ENCODE results near the gene IGIP.

IGIP gene

GRCh38 chr5:140125637-140126036, at the start of gene IGIP:
Gene IGIP, plus strand, starts transcription at chr5:140125937. Its CDS starts 2,540 bp downstream, at chr5:140128477.
- Histone ChIP-seq H3K79me2 (ENCODE audit: insufficient read depth, low read length) (0 out of 2 replicates have a peak, but pooled peaks cover 1% of the 10 kb centered on the region), H2AFZ (ENCODE audit: low read depth, low read length) (no peak within 1 kb of the TSS), H3K4me2 (ENCODE audit: insufficient read depth, low read length) (no peak within 1 kb of the TSS), H3K4me1 (ENCODE audit: insufficient read depth, low read length) (peaks cover 4% of the 10 kb centered on the region; the same call in 1 of the 2 replicates), H3K4me3 (ENCODE audit: low read depth in 1 of 2, low read length in 2 of 2) (no peak within 1 kb of the TSS), H4K20me1 (ENCODE audit: insufficient read depth, low read length) (peaks cover 7% of the 10 kb centered on the region; the same call in 1 of the 2 replicates), H3K9me3 (ENCODE audit: insufficient read depth, low read length, severe bottlenecking) (no peaks in the 10 kb centered on the region), H3K9ac (ENCODE audit: low read depth, low read length) (no peak within 1 kb of the TSS), H3K36me3 (ENCODE audit: insufficient read depth, low read length) (no peaks in the 10 kb centered on the region), H3K27me3 (ENCODE audit: insufficient read depth, low read length, poor library complexity) (no peaks in the 10 kb centered on the region), H3K27ac (ENCODE audit: low read length) (no peak within 1 kb of the TSS)
- ATAC-seq (ENCODE audit: insufficient read depth, low read depth) (no peak), DNase-seq (no peak)
- TF ChIP-seq EZH2 (IDR thresholded peaks at IDR 0.05; ENCODE audit: borderline replicate concordance, low read depth, low read length, severe bottlenecking), result no peak

DNA sequence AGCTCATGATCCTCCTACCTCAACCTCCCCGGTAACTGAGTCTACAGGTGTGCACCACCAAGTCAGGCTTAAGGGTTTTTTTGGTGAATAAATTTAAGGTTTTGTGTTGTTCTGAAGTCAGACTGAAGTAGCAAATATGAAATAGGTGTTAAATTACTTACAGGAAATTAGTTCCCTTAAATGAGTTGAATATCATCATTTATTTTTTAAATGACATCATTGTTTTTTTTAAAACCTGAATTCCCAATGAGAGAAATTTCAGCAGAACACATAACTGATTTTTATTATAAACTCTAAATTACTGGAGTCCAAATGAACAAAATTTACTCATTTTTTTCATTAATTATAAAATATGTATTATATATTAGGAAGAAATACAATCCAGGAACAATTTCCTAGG, 49.6 kb upstream of the IGIP start:
- Histone ChIP-seq H3K27ac (ENCODE audit: low read length) (no peak overlapping the region), H3K9ac (ENCODE audit: low read depth, low read length) (no peak overlapping the region), H3K4me3 (ENCODE audit: low read depth in 1 of 2, low read length in 2 of 2) (no peak overlapping the region), H3K9me3 (ENCODE audit: insufficient read depth, low read length, severe bottlenecking) (no peaks in the 10 kb centered on the region), H2AFZ (ENCODE audit: low read depth, low read length) (no peak overlapping the region), H3K79me2 (ENCODE audit: insufficient read depth, low read length) (no peaks in the 10 kb centered on the region), H3K27me3 (ENCODE audit: insufficient read depth, low read length, poor library complexity) (peaks cover 7% of the 10 kb centered on the region), H3K4me2 (ENCODE audit: insufficient read depth, low read length) (no peak overlapping the region), H3K36me3 (ENCODE audit: insufficient read depth, low read length) (no peaks in the 10 kb centered on the region), H4K20me1 (ENCODE audit: insufficient read depth, low read length) (no peaks in the 10 kb centered on the region), H3K4me1 (ENCODE audit: insufficient read depth, low read length) (no peaks in the 10 kb centered on the region)
- TF ChIP-seq EZH2 (IDR thresholded peaks at IDR 0.05; ENCODE audit: borderline replicate concordance, low read depth, low read length, severe bottlenecking), result no peak
- TF ChIP-seq, protein P1, sequence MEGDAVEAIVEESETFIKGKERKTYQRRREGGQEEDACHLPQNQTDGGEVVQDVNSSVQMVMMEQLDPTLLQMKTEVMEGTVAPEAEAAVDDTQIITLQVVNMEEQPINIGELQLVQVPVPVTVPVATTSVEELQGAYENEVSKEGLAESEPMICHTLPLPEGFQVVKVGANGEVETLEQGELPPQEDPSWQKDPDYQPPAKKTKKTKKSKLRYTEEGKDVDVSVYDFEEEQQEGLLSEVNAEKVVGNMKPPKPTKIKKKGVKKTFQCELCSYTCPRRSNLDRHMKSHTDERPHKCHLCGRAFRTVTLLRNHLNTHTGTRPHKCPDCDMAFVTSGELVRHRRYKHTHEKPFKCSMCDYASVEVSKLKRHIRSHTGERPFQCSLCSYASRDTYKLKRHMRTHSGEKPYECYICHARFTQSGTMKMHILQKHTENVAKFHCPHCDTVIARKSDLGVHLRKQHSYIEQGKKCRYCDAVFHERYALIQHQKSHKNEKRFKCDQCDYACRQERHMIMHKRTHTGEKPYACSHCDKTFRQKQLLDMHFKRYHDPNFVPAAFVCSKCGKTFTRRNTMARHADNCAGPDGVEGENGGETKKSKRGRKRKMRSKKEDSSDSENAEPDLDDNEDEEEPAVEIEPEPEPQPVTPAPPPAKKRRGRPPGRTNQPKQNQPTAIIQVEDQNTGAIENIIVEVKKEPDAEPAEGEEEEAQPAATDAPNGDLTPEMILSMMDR (IDR thresholded peaks at IDR 0.05; ENCODE audit: borderline replicate concordance, extremely low read depth, low read length, poor library complexity, severe bottlenecking), result no peak
- ATAC-seq (ENCODE audit: insufficient read depth, low read depth) (no peak), DNase-seq (no peak)

DNA sequence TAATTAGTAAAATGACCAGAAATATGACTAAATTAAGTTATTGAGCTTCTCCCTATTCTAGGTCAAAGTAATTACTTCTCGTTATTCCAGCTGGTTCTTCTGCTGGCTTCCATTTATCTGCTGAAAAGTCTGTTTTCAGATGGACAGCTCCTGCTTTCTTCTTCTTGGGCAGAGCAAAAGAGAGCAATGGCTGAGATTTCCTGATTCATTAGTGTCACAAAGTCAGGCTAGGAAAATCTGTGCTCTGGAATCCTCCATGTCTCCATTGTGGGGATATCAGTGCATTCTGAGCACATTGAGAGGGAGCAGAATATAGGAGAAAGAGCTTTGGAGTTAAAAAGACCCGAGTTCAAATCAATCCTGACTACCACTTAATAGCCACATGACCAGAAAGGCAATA, 48.9 kb upstream of the IGIP start:
- Histone ChIP-seq H3K27ac (ENCODE audit: low read length) (no peak overlapping the region), H3K79me2 (ENCODE audit: insufficient read depth, low read length) (no peaks in the 10 kb centered on the region), H4K20me1 (ENCODE audit: insufficient read depth, low read length) (no peaks in the 10 kb centered on the region), H3K9ac (ENCODE audit: low read depth, low read length) (no peak overlapping the region), H2AFZ (ENCODE audit: low read depth, low read length) (no peak overlapping the region), H3K9me3 (ENCODE audit: insufficient read depth, low read length, severe bottlenecking) (no peaks in the 10 kb centered on the region), H3K36me3 (ENCODE audit: insufficient read depth, low read length) (no peaks in the 10 kb centered on the region), H3K4me1 (ENCODE audit: insufficient read depth, low read length) (no peaks in the 10 kb centered on the region), H3K4me3 (ENCODE audit: low read depth in 1 of 2, low read length in 2 of 2) (no peak overlapping the region), H3K27me3 (ENCODE audit: insufficient read depth, low read length, poor library complexity) (peaks cover 8% of the 10 kb centered on the region), H3K4me2 (ENCODE audit: insufficient read depth, low read length) (no peak overlapping the region)
- no peak for DNase-seq
- no peak for TF ChIP-seq EZH2 (IDR thresholded peaks at IDR 0.05; ENCODE audit: borderline replicate concordance, low read depth, low read length, severe bottlenecking)
- TF ChIP-seq, protein P1 (IDR thresholded peaks at IDR 0.05; ENCODE audit: borderline replicate concordance, extremely low read depth, low read length, poor library complexity, severe bottlenecking), result no peak
- ATAC-seq (ENCODE audit: insufficient read depth, low read depth), result no peak

DNA sequence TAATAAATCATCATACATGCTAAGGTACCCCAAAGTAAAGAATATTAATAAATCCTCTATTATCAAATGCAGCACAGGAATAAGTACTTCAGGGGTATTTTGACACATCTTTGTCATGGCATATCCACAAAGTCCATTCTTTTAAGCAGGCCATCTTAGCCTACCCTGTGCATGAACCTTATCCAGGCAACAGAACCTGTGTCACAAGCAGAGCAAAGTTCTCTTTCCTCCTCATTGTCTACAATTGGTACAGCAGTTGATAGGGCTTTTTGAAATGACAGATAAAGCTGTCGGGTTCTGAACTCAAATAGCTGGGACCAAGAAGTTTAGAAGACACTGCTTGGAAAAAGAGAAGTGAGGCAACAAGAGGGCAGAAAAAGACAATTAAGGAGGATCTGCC, 42.6 kb upstream of the IGIP start:
- no peak overlapping the region for H3K9ac ChIP-seq (ENCODE audit: low read depth, low read length)
- no peak overlapping the region for H3K4me3 ChIP-seq (ENCODE audit: low read depth in 1 of 2, low read length in 2 of 2)
- no peaks in the 10 kb centered on the region for H3K9me3 ChIP-seq (ENCODE audit: insufficient read depth, low read length, severe bottlenecking)
- DNase-seq (no peak), ATAC-seq (ENCODE audit: insufficient read depth, low read depth) (no peak)
- no peak overlapping the region for H3K4me2 ChIP-seq (ENCODE audit: insufficient read depth, low read length)
- no peaks in the 10 kb centered on the region for H3K79me2 ChIP-seq (ENCODE audit: insufficient read depth, low read length)
- TF ChIP-seq, protein P1 (IDR thresholded peaks at IDR 0.05; ENCODE audit: borderline replicate concordance, extremely low read depth, low read length, poor library complexity, severe bottlenecking), result no peak
- no peak for TF ChIP-seq EZH2 (IDR thresholded peaks at IDR 0.05; ENCODE audit: borderline replicate concordance, low read depth, low read length, severe bottlenecking)
- H3K36me3 ChIP-seq (ENCODE audit: insufficient read depth, low read length), result no peaks in the 10 kb centered on the region
- no peak overlapping the region for H3K27ac ChIP-seq (ENCODE audit: low read length)
- H4K20me1 ChIP-seq (ENCODE audit: insufficient read depth, low read length), result no peaks in the 10 kb centered on the region
- no peak overlapping the region for H2AFZ ChIP-seq (ENCODE audit: low read depth, low read length)
- peaks cover 33% of the 10 kb centered on the region for H3K27me3 ChIP-seq (ENCODE audit: insufficient read depth, low read length, poor library complexity)
- H3K4me1 ChIP-seq (ENCODE audit: insufficient read depth, low read length), result no peaks in the 10 kb centered on the region
